Mesenchymal stem cell (in vitro differentiated cells and primary cell): ENCODE data around the gene PRKCA.
A peak's percentile ranks its signal among the peaks of the same experiment; 100 is the strongest.

Source experiments
- DNase-seq: peaks from one replicate; pipeline ENCODE4 v3.0.0-alpha.2; 2013
- H2AFZ ChIP-seq: one replicate; pipeline ENCODE4 v1.6.1; 2013; ENCODE audit warnings: low read depth, mild to moderate bottlenecking, control low read depth, inconsistent platforms, low read length, moderate library complexity
- H2AK5ac ChIP-seq: 2 replicates; pipeline ENCODE4 v1.6.1; 2013; ENCODE audit warnings: low read length, moderate library complexity, mild to moderate bottlenecking, inconsistent platforms; ENCODE audit not compliant: severe bottlenecking
- H2BK120ac ChIP-seq: one replicate; pipeline ENCODE4 v1.6.1; 2013; ENCODE audit warnings: low read depth, mild to moderate bottlenecking, inconsistent platforms, low read length, moderate library complexity
- H2BK12ac ChIP-seq, 2 experiments: one replicate each; pipeline ENCODE4 v1.6.1; 2013; ENCODE audit warnings: inconsistent platforms in 2 of 2, low read length in 2 of 2, mild to moderate bottlenecking in 2 of 2, moderate library complexity in 2 of 2, control low read depth in 1 of 2
- H2BK15ac ChIP-seq: one replicate; pipeline ENCODE4 v1.6.1; 2013; ENCODE audit warnings: mild to moderate bottlenecking, low read depth, inconsistent platforms; ENCODE audit not compliant: poor library complexity, severe bottlenecking
- H2BK5ac ChIP-seq: 2 replicates; pipeline ENCODE4 v1.6.1; 2013; ENCODE audit warnings: low read depth, mild to moderate bottlenecking, low read length, control low read depth, inconsistent platforms; ENCODE audit not compliant: poor library complexity, severe bottlenecking
- H3K14ac ChIP-seq, 2 experiments: one replicate each; pipeline ENCODE4 v1.6.1; 2013; ENCODE audit warnings: inconsistent platforms in 2 of 2, low read length in 2 of 2, control low read depth in 1 of 2, mild to moderate bottlenecking in 1 of 2, moderate library complexity in 1 of 2
- H3K18ac ChIP-seq, 2 experiments: one replicate each; pipeline ENCODE4 v1.6.1; 2013; ENCODE audit warnings: inconsistent platforms in 2 of 2, low read length in 2 of 2, control low read depth in 1 of 2, low read depth in 1 of 2, mild to moderate bottlenecking in 1 of 2
- H3K23ac ChIP-seq, 2 experiments: one replicate each; pipeline ENCODE4 v1.6.1; 2013; ENCODE audit warnings: inconsistent platforms in 2 of 2, low read length in 2 of 2, mild to moderate bottlenecking in 2 of 2, moderate library complexity in 2 of 2, control low read depth in 1 of 2
- H3K27ac ChIP-seq: 2 replicates; pipeline ENCODE4 v1.5.1; 2013; ENCODE audit warnings: mild to moderate bottlenecking, moderate library complexity, low read length, control low read depth, inconsistent platforms; ENCODE audit not compliant: poor library complexity, severe bottlenecking
- H3K27me3 ChIP-seq, 2 experiments: 2 replicates each; pipeline versions ENCODE4 v1.6.1 to v1.7.0; 2013; ENCODE audit warnings: low read length in 2 of 2, mild to moderate bottlenecking in 2 of 2, moderate library complexity in 2 of 2, control low read depth in 1 of 2, inconsistent platforms in 1 of 2; ENCODE audit not compliant: control insufficient read depth in 1 of 2, insufficient read depth in 1 of 2
- H3K36me3 ChIP-seq, 2 experiments: 2 replicates each; pipeline versions ENCODE4 v1.6.1 to v1.7.0; 2013; ENCODE audit warnings: low read length in 2 of 2, control low read depth in 1 of 2, inconsistent platforms in 1 of 2, low read depth in 1 of 2, mild to moderate bottlenecking in 1 of 2; ENCODE audit not compliant: insufficient read depth in 2 of 2, control insufficient read depth in 1 of 2
- H3K4ac ChIP-seq, 2 experiments: one replicate each; pipeline ENCODE4 v1.6.1; 2013; ENCODE audit warnings: inconsistent platforms in 2 of 2, low read length in 2 of 2, mild to moderate bottlenecking in 2 of 2, moderate library complexity in 2 of 2, control low read depth in 1 of 2, low read depth in 1 of 2
- H3K4me1 ChIP-seq: 2 replicates; pipeline ENCODE4 v1.6.1; 2013; ENCODE audit warnings: low read depth, low read length, control low read depth; ENCODE audit not compliant: control insufficient read depth, insufficient read depth
- H3K4me2 ChIP-seq: 2 replicates; pipeline ENCODE4 v1.6.1; 2013; ENCODE audit warnings: low read length, mild to moderate bottlenecking, inconsistent platforms; ENCODE audit not compliant: poor library complexity, severe bottlenecking
- H3K4me3 ChIP-seq, 2 experiments: 2 replicates each; pipeline versions ENCODE4 v1.5.1 to v1.7.0; 2013; ENCODE audit warnings: low read length in 2 of 2, mild to moderate bottlenecking in 2 of 2, control low read depth in 1 of 2, low read depth in 1 of 2; ENCODE audit not compliant: insufficient read depth in 1 of 2
- H3K79me1 ChIP-seq: replicated peaks from 2 replicates; pipeline ENCODE4 v1.6.1; 2013; ENCODE audit warnings: mild to moderate bottlenecking, control low read depth, low read length, inconsistent platforms; ENCODE audit not compliant: poor library complexity, severe bottlenecking
- H3K9ac ChIP-seq: 2 replicates; pipeline ENCODE4 v1.7.0; 2013; ENCODE audit warnings: mild to moderate bottlenecking, low read length, moderate library complexity
- H3K9me3 ChIP-seq: 2 replicates; pipeline ENCODE4 v1.7.0; 2013; ENCODE audit warnings: mild to moderate bottlenecking, low read length; ENCODE audit not compliant: control insufficient read depth
- H4K8ac ChIP-seq: one replicate; pipeline ENCODE4 v1.6.1; 2013; ENCODE audit warnings: inconsistent platforms, mild to moderate bottlenecking, low read length, moderate library complexity
- H4K91ac ChIP-seq: one replicate; pipeline ENCODE4 v1.6.1; 2013; ENCODE audit warnings: mild to moderate bottlenecking, low read length, inconsistent platforms
- WGBS: methylation state at CpG from one replicate; pipeline ENCODE4 v1.1.7; 2013; ENCODE audit warnings: mixed read lengths; 5-methylcytosine and 5-hydroxymethylcytosine counted together

Gene PRKCA

DNA sequence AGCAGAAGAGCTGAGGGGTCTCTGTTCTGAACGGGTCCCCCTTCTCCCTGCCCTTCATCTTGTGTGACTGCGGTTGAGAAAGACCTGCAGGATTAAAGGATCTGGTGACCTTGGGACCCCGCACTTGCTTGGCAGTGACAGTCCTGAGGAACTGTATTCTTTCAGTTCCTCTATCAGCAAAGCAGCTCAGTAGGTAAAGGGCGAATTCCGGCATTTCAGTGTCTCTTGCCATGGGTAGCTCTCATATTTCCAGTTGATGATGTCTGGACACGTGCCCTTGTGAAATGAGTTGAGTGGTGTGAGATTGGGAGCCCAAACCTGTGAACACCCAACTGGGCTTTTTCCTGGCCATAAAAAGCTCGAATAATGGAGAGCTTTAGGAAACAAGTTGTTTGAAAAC is 135.7 kb downstream of the PRKCA start:
- DNase-seq, result no peak
- Histone ChIP-seq H3K79me1 (peaks cover 44% of the 10 kb centered on the region), H4K8ac (peak overlapping the region; percentile 13), H3K18ac (no peak overlapping the region), H4K91ac (no peak overlapping the region), H2AK5ac (peak overlapping the region; percentile 41), H3K27me3 (no peaks in the 10 kb centered on the region), H3K36me3 (no peaks in the 10 kb centered on the region), H2BK5ac (no peak overlapping the region), H3K27ac (no peak overlapping the region), H3K4me2 (no peak overlapping the region), H3K9ac (no peak overlapping the region), H2AFZ (no peak overlapping the region), H3K23ac (peak overlapping the region in 1 of 2 experiments; percentile 32), H3K4me3 (no peak overlapping the region), H3K14ac (no peak overlapping the region), H3K4me1 (peaks cover 3% of the 10 kb centered on the region), H3K4ac (no peak overlapping the region), H2BK120ac (no peak overlapping the region), H3K9me3 (no peaks in the 10 kb centered on the region), H2BK15ac (peak overlapping the region; percentile 73), H2BK12ac (no peak overlapping the region)
- WGBS, result 96% methylated on average over 7 of the region's 7 CpGs

DNA sequence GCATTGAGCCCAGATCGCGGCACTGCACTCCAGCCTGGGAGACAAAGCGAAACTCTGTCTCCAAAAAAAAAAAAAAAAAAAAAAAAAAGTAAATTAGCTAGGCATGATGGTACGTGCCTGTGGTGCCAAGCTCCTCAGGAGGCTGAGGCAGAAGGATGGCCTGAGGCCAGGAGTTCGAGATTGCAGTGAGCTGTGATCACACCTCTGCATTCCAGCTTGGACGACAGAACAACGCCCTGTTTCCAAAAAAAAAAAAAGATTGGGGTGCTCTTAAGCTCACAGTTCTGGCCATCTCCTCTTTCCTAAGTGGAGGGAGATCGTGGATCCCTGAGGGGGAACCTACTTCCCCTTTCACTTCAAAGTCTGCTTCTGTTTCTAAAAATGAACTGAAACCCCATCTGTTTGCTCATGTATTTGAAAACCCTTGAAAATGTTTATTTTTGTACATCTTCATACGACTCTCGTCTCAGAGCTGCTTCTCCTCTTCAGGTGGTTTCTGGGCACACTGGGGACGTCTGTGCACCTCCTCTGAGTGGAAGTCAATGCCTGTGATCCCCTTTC is 138.8 kb downstream of the PRKCA start:
- peaks cover 2% of the 10 kb centered on the region for H3K4me1 ChIP-seq
- H3K27me3 ChIP-seq, result no peaks in the 10 kb centered on the region
- no peak overlapping the region for H3K4me3 ChIP-seq
- H2BK5ac ChIP-seq, result no peak overlapping the region
- H3K23ac ChIP-seq, result no peak overlapping the region
- DNase-seq, result no peak
- H4K8ac ChIP-seq, result no peak overlapping the region
- H3K79me1 ChIP-seq, result peaks cover 50% of the 10 kb centered on the region
- 86% methylated on average over 11 of the region's 11 CpGs for WGBS
- H4K91ac ChIP-seq, result no peak overlapping the region
- H3K4ac ChIP-seq, result no peak overlapping the region
- peaks cover 11% of the 10 kb centered on the region for H3K9me3 ChIP-seq
- no peak overlapping the region for H3K9ac ChIP-seq
- H2BK15ac ChIP-seq, result no peak overlapping the region
- H3K14ac ChIP-seq, result no peak overlapping the region
- no peak overlapping the region for H2BK120ac ChIP-seq
- no peak overlapping the region for H3K4me2 ChIP-seq
- no peak overlapping the region for H2AK5ac ChIP-seq
- no peak overlapping the region for H3K18ac ChIP-seq
- no peak overlapping the region for H3K27ac ChIP-seq
- H2AFZ ChIP-seq, result no peak overlapping the region
- peak overlapping the region in 1 of 2 experiments; percentile 73 for H2BK12ac ChIP-seq
- no peaks in the 10 kb centered on the region for H3K36me3 ChIP-seq

DNA sequence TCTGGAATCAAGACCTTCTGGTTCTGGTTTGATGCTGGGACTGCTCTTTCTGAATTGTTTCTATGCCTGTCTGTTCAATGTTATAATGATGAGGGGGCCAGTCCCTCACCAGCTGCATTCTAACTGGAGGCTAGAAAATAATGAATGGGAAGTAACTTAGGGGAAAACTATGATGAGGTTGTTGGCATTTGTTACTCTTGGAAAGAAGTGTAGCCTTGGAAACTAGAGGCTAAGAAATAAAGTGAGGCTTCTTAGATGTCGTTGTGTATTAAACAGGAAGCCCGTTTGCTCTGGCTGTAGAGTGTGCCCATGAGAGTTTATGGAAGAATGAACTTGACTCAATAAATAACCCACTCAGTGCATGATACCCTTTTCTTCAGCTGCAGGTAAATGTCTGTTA is 140.8 kb downstream of the PRKCA start:
- H3K79me1 ChIP-seq, result peaks cover 44% of the 10 kb centered on the region
- no peak overlapping the region for H3K18ac ChIP-seq
- H3K23ac ChIP-seq, result no peak overlapping the region
- no peaks in the 10 kb centered on the region for H3K27me3 ChIP-seq
- no peak overlapping the region for H3K9ac ChIP-seq
- H2BK15ac ChIP-seq, result no peak overlapping the region
- no peak overlapping the region for H2AK5ac ChIP-seq
- H2AFZ ChIP-seq, result no peak overlapping the region
- H3K36me3 ChIP-seq, result peaks cover 0 to 3% of the 10 kb centered on the region in 2 experiments
- no peak overlapping the region for H3K14ac ChIP-seq
- no peak overlapping the region for H3K4ac ChIP-seq
- H3K4me3 ChIP-seq, result no peak overlapping the region
- H2BK12ac ChIP-seq, result no peak overlapping the region
- peaks cover 14% of the 10 kb centered on the region for H3K9me3 ChIP-seq
- no peak overlapping the region for H3K27ac ChIP-seq
- no peak overlapping the region for H4K8ac ChIP-seq
- no peak overlapping the region for H4K91ac ChIP-seq
- H3K4me2 ChIP-seq, result no peak overlapping the region
- no peak for DNase-seq
- WGBS, result 100% methylated on average over 1 of the region's 2 CpGs
- no peak overlapping the region for H2BK120ac ChIP-seq
- no peak overlapping the region for H2BK5ac ChIP-seq
- peaks cover 2% of the 10 kb centered on the region for H3K4me1 ChIP-seq

DNA sequence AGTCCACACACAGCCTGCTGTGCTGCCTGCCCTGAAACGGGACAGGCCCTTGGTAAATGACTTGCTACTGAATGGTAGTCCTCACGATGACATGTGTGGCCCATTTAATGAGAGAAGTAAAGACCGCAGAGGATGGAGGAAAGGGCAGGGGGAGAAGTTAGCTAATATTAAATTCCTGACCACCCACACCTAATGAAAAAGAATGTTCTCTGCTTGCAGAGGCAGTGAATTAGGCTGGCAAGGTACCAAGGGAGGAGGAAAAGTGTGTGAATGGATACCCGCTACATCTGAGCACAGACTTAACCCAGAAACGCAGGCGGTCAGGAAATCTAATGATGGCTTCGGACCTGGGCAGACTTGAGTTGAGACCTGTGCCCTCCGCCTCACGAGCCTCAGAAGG is 141.2 kb downstream of the PRKCA start:
- no peak overlapping the region for H3K18ac ChIP-seq
- no peak overlapping the region for H3K14ac ChIP-seq
- no peak overlapping the region for H2BK5ac ChIP-seq
- H3K9ac ChIP-seq, result no peak overlapping the region
- H3K27ac ChIP-seq, result no peak overlapping the region
- H3K4me3 ChIP-seq, result no peak overlapping the region
- peak overlapping the region in 1 of 2 experiments; percentile 37 for H2BK12ac ChIP-seq
- H3K23ac ChIP-seq, result no peak overlapping the region
- H4K91ac ChIP-seq, result no peak overlapping the region
- H3K27me3 ChIP-seq, result no peaks in the 10 kb centered on the region
- H3K79me1 ChIP-seq, result peaks cover 43% of the 10 kb centered on the region
- peaks cover 2% of the 10 kb centered on the region for H3K4me1 ChIP-seq
- no peak overlapping the region for H2AFZ ChIP-seq
- peaks cover 0 to 3% of the 10 kb centered on the region in 2 experiments for H3K36me3 ChIP-seq
- no peak overlapping the region for H2BK15ac ChIP-seq
- no peak overlapping the region for H4K8ac ChIP-seq
- 89% methylated on average over 8 of the region's 9 CpGs for WGBS
- H3K9me3 ChIP-seq, result peaks cover 14% of the 10 kb centered on the region
- no peak overlapping the region for H2BK120ac ChIP-seq
- H3K4me2 ChIP-seq, result no peak overlapping the region
- no peak overlapping the region for H3K4ac ChIP-seq
- DNase-seq, result no peak
- no peak overlapping the region for H2AK5ac ChIP-seq
